CD4-positive, alpha-beta T cell treated with Interleukin-6 for 4 hours (primary cell): Measurements from ENCODE around the gene ALKBH3.

Source experiments
- DNase-seq: peaks from one replicate; pipeline ENCODE4 v3.0.0-alpha.2; 2020; ENCODE audit warnings: mixed read lengths

ALKBH3 gene

GRCh38 chr11:43895601-43896000, 15.0 kb downstream of the ALKBH3 start:
- DNase-seq, result no peak

GRCh38 chr11:43898574-43898973, 17.9 kb downstream of the ALKBH3 start:
- DNase-seq, result no peak

DNA sequence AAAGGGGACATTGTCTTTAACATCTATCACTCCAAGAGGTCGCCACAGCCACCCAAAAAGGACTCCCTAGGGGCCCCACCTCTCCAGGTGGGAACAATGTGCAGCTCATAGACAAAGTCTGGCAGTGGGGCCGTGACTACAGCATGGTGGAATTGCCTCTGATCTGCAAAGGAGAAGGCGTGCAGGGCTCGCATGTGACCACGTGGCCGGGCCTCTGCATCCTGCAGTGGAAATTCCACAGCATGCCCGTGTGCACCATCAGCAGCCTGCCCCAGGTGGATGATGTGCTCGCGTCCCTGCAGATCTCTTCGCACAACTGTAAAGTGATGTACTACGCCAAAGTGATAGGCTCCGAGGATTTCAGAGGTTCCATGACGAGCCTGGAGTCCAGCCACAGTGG, 18.5 kb downstream of the ALKBH3 start:
- DNase-seq, result no peak

DNA sequence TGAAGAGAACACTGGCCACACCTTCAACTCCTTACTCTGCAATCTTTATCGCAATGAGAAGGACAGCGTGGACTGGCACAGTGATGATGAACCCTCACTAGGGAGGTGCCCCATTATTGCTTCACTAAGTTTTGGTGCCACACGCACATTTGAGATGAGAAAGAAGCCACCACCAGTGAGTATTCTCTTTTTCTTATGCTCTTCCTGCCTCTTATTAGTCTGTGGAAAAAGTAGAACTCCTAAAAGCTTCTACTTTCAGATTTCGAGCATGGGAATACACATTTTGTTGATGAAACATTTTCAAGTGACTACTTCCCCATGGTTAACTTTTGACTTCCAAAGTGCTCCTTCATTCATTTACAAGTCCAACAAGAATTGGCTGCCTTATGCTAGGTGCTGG, 20.9 kb downstream of the ALKBH3 start:
- no peak for DNase-seq

DNA sequence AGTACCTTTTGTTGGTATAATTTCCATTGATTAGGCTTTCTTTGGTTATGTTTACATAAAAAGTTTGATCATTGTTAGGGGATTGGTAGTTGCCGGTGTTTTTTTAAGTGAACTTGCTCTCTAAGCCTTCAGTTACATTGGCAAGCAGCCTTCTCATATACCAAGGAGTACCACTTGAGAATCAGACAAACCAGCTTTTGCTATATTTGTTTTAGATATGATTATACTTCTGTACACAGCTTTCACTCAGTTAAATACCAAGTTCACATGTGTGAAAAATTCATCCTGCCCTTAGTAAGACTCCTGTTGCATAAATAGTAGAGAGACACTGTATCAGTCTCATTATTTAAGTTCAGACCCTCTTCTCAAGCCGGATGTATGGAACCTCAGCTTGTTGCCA, 22.4 kb downstream of the ALKBH3 start:
- no peak for DNase-seq

- DNase-seq, result no peak
Measured at GRCh38 chr11:43903969-43904368, 23.3 kb downstream of the ALKBH3 start.

DNA sequence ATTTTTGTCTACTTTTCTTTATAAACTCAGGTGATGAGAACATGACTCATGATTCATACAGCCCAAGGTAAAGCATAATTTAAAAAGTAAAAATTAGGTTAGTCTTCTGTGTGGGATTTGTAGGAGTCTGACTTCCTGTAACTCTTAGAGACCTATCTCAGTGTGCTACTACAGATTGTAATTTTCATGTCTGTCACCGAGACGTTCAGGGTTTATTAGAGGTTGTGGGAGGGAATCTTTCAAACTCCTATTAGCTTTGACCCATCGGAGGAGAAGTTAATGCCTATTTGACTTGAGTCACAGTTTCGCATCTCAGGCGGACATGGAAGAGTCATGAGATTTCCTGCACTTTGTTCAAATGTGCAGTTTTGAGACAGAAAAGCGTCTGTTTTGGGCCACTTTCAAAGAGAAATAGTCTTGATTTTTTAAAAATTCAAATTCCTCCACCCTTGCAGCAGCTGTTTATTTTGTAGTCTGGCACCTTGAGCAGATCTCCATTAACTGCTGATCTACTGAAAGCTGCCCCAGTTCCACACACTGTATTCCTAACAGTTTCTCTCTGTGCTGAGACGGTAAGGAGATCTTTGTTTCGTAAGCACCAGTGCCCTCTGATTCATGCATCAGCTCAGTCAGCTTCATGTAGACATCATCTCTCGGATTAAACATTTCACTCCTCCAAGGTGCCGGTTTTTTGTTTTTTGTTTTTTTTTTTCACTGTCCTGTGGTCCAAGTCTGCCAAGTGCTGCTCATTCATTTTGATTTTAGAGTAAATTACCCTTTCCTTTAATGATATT, 24.3 kb downstream of the ALKBH3 start:
- DNase-seq, result no peak

DNA sequence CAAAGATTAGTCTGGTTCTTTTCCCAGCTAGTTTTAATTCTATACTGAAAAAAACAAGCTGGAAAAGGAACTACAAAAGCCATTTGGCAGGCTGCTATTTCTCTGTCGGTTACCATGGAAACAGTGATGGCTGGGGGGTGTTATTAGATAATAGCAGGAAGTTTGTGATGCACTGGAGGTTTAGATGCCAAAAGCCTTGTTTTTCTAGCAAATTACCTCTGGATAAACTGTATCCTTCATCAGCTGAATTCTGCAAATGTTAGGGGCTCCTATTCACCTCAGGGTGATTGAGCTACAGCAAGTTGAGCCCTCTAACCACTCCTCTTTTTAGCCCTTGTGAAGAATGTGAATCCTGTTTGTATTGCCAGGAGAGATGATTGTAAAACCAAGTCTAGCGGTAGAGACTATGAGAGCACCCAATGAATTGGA, 25.2 kb downstream of the ALKBH3 start:
- no peak for DNase-seq

DNA sequence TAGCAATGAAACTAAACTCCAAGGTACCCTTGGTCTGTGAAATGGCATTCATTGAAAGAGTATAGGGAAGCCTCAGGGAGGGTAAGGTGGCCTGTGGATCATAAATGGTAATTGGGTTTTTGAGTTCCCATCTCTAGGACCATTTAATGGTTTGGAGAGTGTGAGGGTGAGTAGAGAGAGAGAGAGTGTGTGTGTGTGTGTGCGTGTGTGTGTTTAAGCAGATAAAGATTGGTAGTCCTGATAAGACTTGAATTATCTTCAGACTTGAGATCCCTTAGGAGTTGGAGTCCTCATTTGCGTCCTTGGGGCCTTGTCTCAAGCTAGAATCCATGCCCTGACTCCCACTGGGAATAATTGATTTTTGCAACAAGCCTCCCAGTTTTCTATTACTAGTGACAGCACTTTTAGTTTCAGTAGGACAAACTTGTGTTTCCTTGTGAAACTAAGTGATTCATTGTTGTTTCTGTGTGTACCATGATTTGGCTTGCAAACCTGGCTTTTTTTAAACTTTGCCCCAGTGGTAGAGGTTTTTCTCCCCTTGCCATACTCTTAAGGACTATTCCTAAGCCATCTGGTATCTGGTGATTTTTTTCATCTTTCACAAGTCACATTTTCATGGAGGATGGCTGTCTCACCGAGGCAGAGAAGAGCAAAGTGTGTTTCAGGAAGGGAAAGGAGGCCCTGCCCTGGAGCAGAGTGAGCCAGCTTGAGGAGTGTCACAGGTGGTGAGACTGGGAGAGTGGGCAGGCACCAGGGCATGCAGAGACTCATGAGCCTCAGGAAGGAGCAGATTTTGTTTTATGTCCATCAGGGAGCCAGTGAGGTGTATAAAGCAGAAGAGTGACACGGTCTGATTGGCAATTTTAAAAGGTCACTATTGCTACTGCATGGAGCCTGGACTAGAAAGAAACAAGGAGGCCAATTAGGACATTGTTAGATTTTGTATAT, 26.7 kb downstream of the ALKBH3 start:
- no peak for DNase-seq

- no peak for DNase-seq
Measured at GRCh38 chr11:43908191-43908590, 27.6 kb downstream of the ALKBH3 start.

DNA sequence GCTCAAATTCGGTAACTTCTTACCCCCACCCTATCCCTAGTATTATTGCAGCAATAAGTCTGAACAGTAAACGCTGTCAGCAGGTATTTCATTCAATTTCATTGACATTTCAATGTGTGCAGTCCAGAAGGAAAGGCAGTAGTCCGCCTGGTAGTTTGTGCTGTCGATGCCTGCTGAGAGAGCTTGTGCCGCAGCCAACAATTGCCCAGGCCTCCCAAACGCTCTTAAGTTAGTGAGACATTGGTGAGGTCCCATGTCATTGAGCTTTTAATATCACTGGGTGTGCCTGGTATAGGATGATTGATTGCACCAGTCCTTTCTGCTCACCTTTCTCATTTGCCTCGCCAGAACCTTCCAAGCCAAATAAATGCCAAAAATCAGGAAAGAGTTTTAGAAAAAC, 28.1 kb downstream of the ALKBH3 start:
- DNase-seq, result no peak

DNA sequence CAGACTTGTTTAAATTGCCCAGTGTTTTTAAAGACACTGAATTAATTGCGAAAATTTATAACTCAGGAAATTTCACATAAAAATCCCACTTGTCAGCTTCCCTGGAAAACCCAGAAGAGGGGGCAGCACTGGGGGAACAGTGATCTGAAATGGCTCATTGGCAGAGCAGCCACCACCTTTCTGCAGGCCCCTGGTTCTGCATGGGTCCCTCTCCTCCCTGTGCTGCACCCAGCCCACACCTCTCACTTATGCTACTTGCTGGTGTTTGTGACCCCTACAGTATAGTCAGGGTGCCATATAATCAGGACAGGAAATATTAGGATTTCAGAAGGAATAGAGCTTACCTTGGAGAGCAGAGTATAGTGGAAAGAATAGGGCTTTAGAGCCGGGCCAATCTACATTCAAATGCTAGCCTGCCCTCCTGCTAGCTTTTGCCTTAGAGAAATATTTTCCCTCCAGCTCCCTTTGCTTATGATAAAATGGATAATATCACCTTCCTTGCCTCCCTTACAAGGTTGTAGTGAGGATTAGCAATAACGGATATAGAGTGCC, 33.3 kb downstream of the ALKBH3 start:
- no peak for DNase-seq

- no peak for DNase-seq
Measured at GRCh38 chr11:43914466-43914865, 33.8 kb downstream of the ALKBH3 start.

- no peak for DNase-seq
Measured at GRCh38 chr11:43916621-43917020, 36.0 kb downstream of the ALKBH3 start.

GRCh38 chr11:43917851-43918250, 37.2 kb downstream of the ALKBH3 start:
- no peak for DNase-seq

- DNase-seq, result no peak
Measured at GRCh38 chr11:43918662-43919061, 38.0 kb downstream of the ALKBH3 start.

GRCh38 chr11:43919852-43920597, 39.4 kb downstream of the ALKBH3 start:
- no peak for DNase-seq

- no peak for DNase-seq
Measured at GRCh38 chr11:43920598-43921419, 40.2 kb downstream of the ALKBH3 start.

GRCh38 chr11:43921561-43922294, 41.1 kb downstream of the ALKBH3 start:
- DNase-seq, result no peak

GRCh38 chr11:43922295-43922648, 41.6 kb downstream of the ALKBH3 start:
- DNase-seq, result no peak

GRCh38 chr11:43922744-43923405, 42.2 kb downstream of the ALKBH3 start:
- no peak for DNase-seq
